HG02678 (cell line): ENCODE results near the gene PDIA2.
"Not testable (repeated sequence)": the region's sequence is repeated elsewhere in the genome, so short reads cannot be mapped to it uniquely, and the experiment has no call there.

ENCODE experiments used
- ATAC-seq: cut with Tn5 transposase; IDR thresholded peaks from one replicate; pipeline ENCODE4 v1.9.1; 2021; ENCODE audit warnings: mild to moderate bottlenecking, moderate library complexity; ENCODE audit not compliant: unreplicated experiment

The PDIA2 gene

GRCh38 chr16:263182-263774 is 19.7 kb upstream of the PDIA2 start:
- ATAC-seq, result no peak

- no peak for ATAC-seq
These were observed 19.0 kb upstream of the PDIA2 start for GRCh38 chr16:263944-264343.

- ATAC-seq, result no peak
These were observed 18.5 kb upstream of the PDIA2 start for GRCh38 chr16:264440-264951.

DNA sequence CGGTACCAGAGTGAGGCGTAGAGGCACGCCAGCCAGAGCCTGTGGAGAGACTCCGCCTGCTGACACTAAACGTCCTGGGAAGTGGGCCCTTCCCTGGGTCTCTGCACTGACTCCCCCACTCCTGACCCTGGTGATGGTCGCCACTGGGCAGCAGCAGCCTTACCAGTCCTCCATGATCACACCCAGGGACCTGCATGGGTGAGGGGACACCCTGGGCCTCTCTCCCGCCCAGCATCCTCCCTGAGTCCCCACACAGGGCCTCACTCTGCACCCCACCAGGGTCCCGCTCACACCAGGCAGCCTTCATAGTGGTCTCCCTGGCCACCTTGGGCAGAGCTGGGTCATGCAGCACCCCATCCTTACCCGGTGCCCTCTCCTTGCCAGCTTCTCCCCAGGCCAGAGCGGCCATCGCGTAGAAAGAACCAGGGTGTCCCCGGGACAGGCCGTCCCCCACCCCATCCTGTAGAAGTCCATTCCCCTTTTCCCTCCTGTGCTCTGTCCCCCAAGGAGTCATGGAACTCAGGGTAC is 17.9 kb upstream of the PDIA2 start:
- no peak for ATAC-seq

GRCh38 chr16:265711-266110 is 17.3 kb upstream of the PDIA2 start:
- ATAC-seq, result no peak

- no peak for ATAC-seq
These were observed 16.5 kb upstream of the PDIA2 start for GRCh38 chr16:266258-267164.

- ATAC-seq, result not testable (repeated sequence)
These were observed 15.4 kb upstream of the PDIA2 start for GRCh38 chr16:267562-267961.

GRCh38 chr16:268141-269053 is 14.6 kb upstream of the PDIA2 start:
- no peak for ATAC-seq

- no peak for ATAC-seq
These were observed 13.7 kb upstream of the PDIA2 start for GRCh38 chr16:269061-269796.

DNA sequence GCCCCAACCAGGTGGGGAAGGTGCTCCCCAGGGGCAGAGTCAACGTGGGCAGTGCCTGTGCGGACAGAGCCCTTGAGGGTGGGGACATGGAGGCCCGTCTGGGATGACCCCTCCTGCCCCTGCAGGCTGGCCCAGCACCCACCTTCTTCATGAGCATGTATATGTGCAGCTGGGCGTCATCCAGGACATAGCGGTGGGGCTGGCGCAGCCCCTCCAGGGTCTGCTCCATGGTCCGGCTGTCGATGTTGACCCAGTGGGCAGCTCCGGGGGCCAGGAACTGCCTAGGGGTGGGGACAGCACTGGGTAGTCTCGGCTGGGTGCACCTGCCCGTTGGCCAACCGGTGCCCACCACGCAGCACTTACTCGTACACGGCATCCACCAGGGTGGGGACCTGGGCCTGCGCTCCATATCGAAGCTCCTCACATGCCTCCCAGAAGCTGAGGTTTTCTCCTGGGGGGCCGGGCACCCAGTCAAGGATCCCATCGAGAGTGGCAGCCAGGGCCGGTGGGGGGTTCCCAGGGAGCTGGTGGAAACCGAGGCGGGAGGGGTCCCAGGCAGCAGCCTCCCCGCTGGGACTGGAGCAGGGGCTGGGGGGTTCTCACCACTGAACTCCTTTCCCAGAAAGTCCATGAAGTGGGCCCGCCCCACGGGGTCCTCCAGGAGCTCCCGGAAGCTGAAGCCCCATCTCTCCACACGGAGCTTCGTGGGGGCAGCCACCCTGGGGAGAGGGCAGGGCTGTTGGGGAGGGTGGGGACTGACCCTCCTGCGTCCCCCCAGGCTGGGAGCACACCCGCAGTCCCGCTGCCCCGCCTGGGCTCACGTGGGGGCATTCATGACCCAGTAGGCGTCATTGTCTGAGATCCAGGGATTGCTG is 12.3 kb upstream of the PDIA2 start:
- no peak for ATAC-seq

DNA sequence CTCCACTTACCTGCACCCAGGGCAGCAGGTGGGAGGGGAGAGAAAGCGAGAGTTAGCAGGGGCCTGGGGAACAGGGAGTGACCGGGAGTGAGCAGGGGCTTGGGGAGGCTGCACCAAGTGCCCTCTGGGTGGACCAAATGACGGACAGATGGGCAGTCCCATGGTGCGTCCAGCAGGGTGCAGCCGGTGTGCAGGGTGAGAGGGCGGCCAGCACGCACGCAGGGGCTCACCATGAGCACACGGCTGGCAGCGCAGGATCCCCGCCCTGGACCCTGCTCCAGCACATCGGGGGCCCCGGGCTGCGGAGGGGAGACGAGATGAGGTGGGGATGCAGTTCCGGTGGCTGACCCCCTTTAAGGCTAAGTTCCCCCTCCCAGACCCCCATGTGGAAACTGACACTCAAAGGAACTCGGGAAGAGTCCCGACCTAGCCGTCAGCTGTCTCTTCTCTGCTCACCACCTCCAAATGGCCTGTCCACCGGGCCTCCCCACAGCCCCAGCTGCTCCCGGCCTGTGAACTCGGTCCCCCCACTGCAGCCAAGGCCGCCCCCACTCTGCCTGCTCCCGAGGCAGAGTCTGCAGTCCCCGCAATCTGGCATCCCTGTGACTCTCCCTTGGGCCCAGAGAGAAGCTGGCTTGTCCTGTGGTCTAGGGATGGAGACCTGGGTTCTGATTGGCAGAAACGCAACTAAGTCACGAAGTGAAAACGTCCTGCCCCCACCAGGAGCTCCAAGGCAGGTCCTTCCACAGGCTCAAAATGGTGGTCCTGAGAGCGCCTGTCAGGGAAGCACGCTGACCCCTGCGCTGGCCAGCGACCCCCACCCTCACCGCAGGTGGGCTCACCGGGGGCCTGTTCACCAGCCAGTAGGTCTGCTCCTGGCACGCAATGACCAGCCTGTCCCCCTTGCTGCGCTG is 10.1 kb upstream of the PDIA2 start:
- no peak for ATAC-seq

- no peak for ATAC-seq
These were observed 9.2 kb upstream of the PDIA2 start for GRCh38 chr16:273547-274421.

DNA sequence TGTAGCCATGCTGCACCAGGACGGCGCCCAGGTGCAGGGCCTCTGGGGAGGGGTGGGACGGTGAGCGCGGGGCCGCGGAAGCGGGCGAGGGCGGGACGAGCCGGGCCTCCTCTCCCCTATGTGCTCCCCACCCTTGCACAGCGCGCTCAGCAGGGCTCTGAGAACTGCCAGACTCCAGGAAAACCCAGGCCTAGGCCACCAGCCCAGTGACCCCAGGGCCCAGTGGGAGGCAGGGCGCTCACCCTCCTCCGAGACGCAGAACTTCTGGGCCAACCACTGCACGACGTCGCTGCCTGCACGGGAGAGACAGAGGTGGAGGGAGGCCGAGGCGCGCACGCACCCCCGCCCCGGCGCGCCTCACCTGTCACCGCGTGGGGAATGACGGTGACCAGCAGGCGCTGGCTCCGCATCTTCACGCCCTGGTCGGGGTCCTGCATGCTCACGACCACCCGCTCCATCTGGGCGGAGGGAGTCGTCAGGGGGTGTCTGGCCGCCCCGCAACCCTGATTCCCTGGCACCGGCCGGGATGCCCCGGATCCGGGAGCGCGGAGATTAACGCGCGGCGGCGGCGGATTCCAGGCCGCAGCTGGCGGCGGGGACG is 7.8 kb upstream of the PDIA2 start:
- no peak for ATAC-seq

- no peak for ATAC-seq
These were observed 7.2 kb upstream of the PDIA2 start, which contains the start of gene RGS11 for GRCh38 chr16:275786-276232. Gene RGS11, minus strand, starts transcription at chr16:275944. Its CDS starts 33 bp downstream, at chr16:275911.

DNA sequence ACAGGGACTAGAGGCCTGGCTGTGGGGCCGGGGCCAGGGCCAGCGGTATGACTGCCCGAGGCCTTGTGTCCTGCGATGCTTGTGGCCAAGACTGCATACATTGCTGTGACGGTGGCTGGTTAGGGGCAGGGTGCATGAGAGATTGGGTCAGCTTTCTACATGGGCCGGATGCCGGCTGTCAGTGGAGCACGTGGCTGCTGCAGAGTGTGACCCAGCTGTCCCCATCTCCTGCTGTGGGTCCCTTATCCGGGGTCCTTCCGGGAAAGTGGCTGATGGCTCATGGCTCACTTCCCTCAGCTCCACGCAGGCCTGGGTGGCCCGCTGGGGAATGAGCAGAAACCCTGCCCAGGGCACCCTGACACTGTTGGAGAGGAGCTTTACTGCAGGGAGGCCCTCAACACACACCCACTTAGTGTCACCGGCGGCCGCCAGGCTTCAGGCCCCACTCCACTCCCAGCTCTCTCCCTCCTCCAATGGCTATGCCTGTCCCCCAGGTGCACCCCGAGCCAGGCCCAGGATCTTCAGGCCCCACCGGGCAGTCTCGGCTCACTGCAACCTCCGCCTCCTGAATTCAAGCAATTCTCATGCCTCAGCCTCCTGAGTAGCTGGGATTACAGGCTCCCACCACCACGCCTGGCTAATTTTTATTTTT is 6.4 kb upstream of the PDIA2 start:
- ATAC-seq, result no peak

DNA sequence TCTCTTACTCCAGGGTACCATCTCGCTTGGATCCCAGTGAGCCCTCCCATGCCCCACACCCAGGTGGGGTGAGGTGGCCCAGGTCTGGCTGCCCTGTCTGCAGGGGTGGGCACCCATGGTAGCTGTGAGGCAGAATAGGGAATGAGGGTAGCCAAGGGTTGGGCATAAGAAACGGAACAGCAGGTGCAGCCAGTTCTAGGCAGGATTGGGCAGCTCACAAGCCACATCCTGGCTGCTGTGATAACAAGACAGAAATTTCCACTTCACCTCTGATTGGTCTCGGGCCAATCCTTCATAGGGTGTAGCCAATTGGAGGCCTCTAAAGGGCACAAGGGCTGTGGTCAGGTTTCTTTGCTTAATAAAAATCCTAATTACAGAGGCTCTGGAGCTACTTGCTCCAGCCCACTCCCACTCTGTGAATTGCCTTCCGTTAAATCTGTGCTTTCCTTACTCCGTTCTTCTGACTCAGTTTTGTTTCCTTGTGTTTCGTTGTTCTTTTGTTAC is 4.0 kb upstream of the PDIA2 start:
- ATAC-seq, result no peak
